ENCODE data around the gene GJD3. TPM values are rescaled to one million over a fixed set of nuclear protein-coding genes. Genes with fewer than 3 reads are reported as not detected.

GJD3 gene
- total and polyA plus RNA-seq, 9 of the 15 experiments (the other 6 are each of a cell fraction or from before 2014, with no cell fraction given) = 0.17 to 0.38 TPM; not detected in 7

GRCh38 chr17:40345994-40346764 lies 18.4 kb downstream of the GJD3 start:
- ATAC-seq (no peak), FAIRE-seq (peak; percentile 46), DNase-seq (ENCODE audit: extremely low read depth in 1 of 4, low spot score in 3 of 4) (no peak)
- BruUV-seq (replicated peaks) = no TSS peak
- intact Hi-C loops (cut with micrococcal nuclease) = no loop called here
- Histone ChIP-seq H3K4me3 (no peak overlapping the region; the same call in 1 of the 2 replicates), H3K27me3 (ENCODE audit: control insufficient read depth in 2 of 2, insufficient read depth in 2 of 2, low read length in 2 of 2) (no peaks in the 10 kb centered on the region), H4K20me1 (replicated peaks; ENCODE audit: control insufficient read depth, insufficient read depth, low read length) (0 out of 2 replicates have a peak, but pooled peaks cover 3% of the 10 kb centered on the region), H3K9me3 (replicated peaks; ENCODE audit: control insufficient read depth, insufficient read depth, low read depth, low read length) (no peaks in the 10 kb centered on the region), H3K4me2 (ENCODE audit: insufficient read depth, low read length) (peak overlapping the region; percentile 62), H3K4me1 (replicated peaks in 1 of 2; ENCODE audit: control insufficient read depth in 2 of 2, insufficient read depth in 2 of 2, low read length in 2 of 2) (peaks cover 50 to 73% of the 10 kb centered on the region in 2 experiments), H3K9me1 (ENCODE audit: control insufficient read depth, insufficient read depth, low read length) (no peaks in the 10 kb centered on the region), H3K27ac (ENCODE audit: extremely low read depth, low read depth, low read length) (peak overlapping the region; percentile 53; the same call in 1 of the 3 replicates), H3K9ac (ENCODE audit: insufficient read depth in 1 of 2, low read depth in 2 of 2, low read length in 2 of 2) (peak overlapping the region in 1 of 2 experiments; percentile 70; a peak in 2 of 4 replicates), H2AFZ (ENCODE audit: low read depth, low read length) (no peak overlapping the region), H3K36me3 (ENCODE audit: control insufficient read depth, insufficient read depth, low read length) (peaks cover 33% of the 10 kb centered on the region; the same call in 2 of the 3 replicates), H3K79me2 (ENCODE audit: control insufficient read depth, insufficient read depth, low read length) (peaks cover 68% of the 10 kb centered on the region)
- no peak for TF ChIP-seq NFE2 (IDR thresholded peaks at IDR 0.05; ENCODE audit: low read depth)
- no peak for TF ChIP-seq NR2C1 (IDR thresholded peaks at IDR 0.05)
- TF ChIP-seq NR2C1 (tag; IDR thresholded peaks at IDR 0.05) = 0 out of 2 replicates have a peak, but pooled peaks have one; percentile 2
- POLR2A ChIA-PET = interaction anchor here (0.5 to 1.4 kb wide), 7 partner anchors 16 to 274 kb away, joined by 3 to 5 read pairs (median 4); no protein-coding TSS in a partner anchor
- CTCF ChIA-PET (ENCODE audit: low intra/inter-chr PET ratio) = interaction anchor here (0.7 to 1.1 kb wide), 2 partner anchors 8 to 43 kb away, joined by 3 read pairs; no protein-coding TSS in a partner anchor
- in situ Hi-C loops (cut with MboI) = no loop called here
- WGBS (ENCODE audit: insufficient coverage, low coverage, missing lambda C conversion rate) = 63% methylated on average over 8 of the region's 11 CpGs

Data from K562 (cell line).